WTC11 (cell line): ENCODE data around the gene TYRO3. TPM values are rescaled to one million over a fixed set of nuclear protein-coding genes. Genes with fewer than 3 reads are reported as not detected.

Experiments
- ATAC-seq: fragments of 200-7000 bp; cut with Tn5 transposase; 2 replicates; pipeline ENCODE4 v1.10.0; 2021; ENCODE audit warnings: mild to moderate bottlenecking, moderate library complexity
- CTCF ChIA-PET: fragments of 300-600 bp; sonication (Branson Sonifier 250); formaldehyde crosslinking; loops from one replicate; lab custom pipeline; 2021; ENCODE audit warnings: antibody characterized with exemption; lab: Charles Lee
- POLR2A ChIA-PET: fragments of 350-600 bp; sonication (Branson Sonifier 250); formaldehyde crosslinking; loops from one replicate; lab custom pipeline; 2021; ENCODE audit warnings: antibody characterized with exemption; lab: Charles Lee
- DNase-seq: peaks from one replicate; pipeline ENCODE4 v3.0.0; 2021; ENCODE audit warnings: low spot score
- H3K27ac Mint-ChIP-seq: 2 replicates; pipeline ENCODE4 v1.8.0; 2021; ENCODE audit warnings: mixed read lengths
- H3K27me3 Mint-ChIP-seq: 2 replicates; pipeline ENCODE4 v1.8.0; 2021; ENCODE audit warnings: low read depth, mild to moderate bottlenecking, moderate library complexity, mixed read lengths
- H3K36me3 Mint-ChIP-seq: 2 replicates; pipeline ENCODE4 v1.8.0; 2021; ENCODE audit warnings: mixed read lengths
- H3K4me1 Mint-ChIP-seq: 2 replicates; pipeline ENCODE4 v1.8.0; 2022; ENCODE audit warnings: mixed read lengths
- H3K4me3 Mint-ChIP-seq: 2 replicates; pipeline ENCODE4 v1.8.0; 2021; ENCODE audit warnings: mild to moderate bottlenecking, moderate library complexity, mixed read lengths
- H3K9me3 Mint-ChIP-seq: 2 replicates; pipeline ENCODE4 v1.8.0; 2021; ENCODE audit warnings: mixed read lengths
- ELF4 ChIP-seq: sonication (generic); formaldehyde crosslinking; IDR thresholded peaks from 2 replicates; pipeline ENCODE4 v1.8.1; 2022; ENCODE audit warnings: low read depth, mild to moderate bottlenecking, moderate library complexity, missing genetic modification reagents
- EMX1 ChIP-seq: fragments of 250-450 bp; sonication (Bioruptor Pico); IDR thresholded peaks from 2 replicates; pipeline ENCODE4 v1.8.0; 2021; ENCODE audit warnings: mild to moderate bottlenecking
- ESRRA ChIP-seq: sonication (generic); formaldehyde crosslinking; IDR thresholded peaks from 2 replicates; pipeline ENCODE4 v1.8.1; 2022; ENCODE audit warnings: mild to moderate bottlenecking, missing genetic modification reagents, borderline replicate concordance
- GABPB1 ChIP-seq: sonication (generic); formaldehyde crosslinking; IDR thresholded peaks from 2 replicates; pipeline ENCODE4 v1.8.1; 2023; ENCODE audit warnings: mild to moderate bottlenecking, missing genetic modification reagents
- GRHL2 ChIP-seq: fragments of 250-450 bp; sonication (Bioruptor Pico); IDR thresholded peaks from 2 replicates; pipeline ENCODE4 v1.8.0; 2022; ENCODE audit warnings: mild to moderate bottlenecking, moderate library complexity; ENCODE audit not compliant: insufficient replicate concordance, severe bottlenecking
- JAZF1 ChIP-seq: fragments of 250-450 bp; sonication (Bioruptor Pico); IDR thresholded peaks from 2 replicates; pipeline ENCODE4 v1.9.0; 2021; ENCODE audit warnings: moderate library complexity, mild to moderate bottlenecking, inconsistent platforms
- NR2C2 ChIP-seq: sonication (generic); formaldehyde crosslinking; IDR thresholded peaks from 2 replicates; pipeline ENCODE4 v1.8.0; 2022; ENCODE audit warnings: mild to moderate bottlenecking, missing genetic modification reagents
- SMAD4 ChIP-seq: sonication (generic); formaldehyde crosslinking; IDR thresholded peaks from 2 replicates; pipeline ENCODE4 v1.8.0; 2022; ENCODE audit warnings: mild to moderate bottlenecking, missing genetic modification reagents
- ZNF263 ChIP-seq: sonication (generic); formaldehyde crosslinking; IDR thresholded peaks from 2 replicates; pipeline ENCODE4 v1.8.1; 2022; ENCODE audit warnings: low read depth, mild to moderate bottlenecking, moderate library complexity, missing genetic modification reagents
- ZNF317 ChIP-seq: sonication (generic); formaldehyde crosslinking; IDR thresholded peaks from 2 replicates; pipeline ENCODE4 v1.8.1; 2023; ENCODE audit warnings: low read depth, mild to moderate bottlenecking, moderate library complexity, missing genetic modification reagents, borderline replicate concordance
- ZNF671 ChIP-seq: fragments of 250-450 bp; sonication (Bioruptor Pico); IDR thresholded peaks from 2 replicates; pipeline ENCODE4 v1.8.0; 2021; ENCODE audit warnings: mild to moderate bottlenecking
- total RNA-seq: library from RNA; stranded (reverse); gene quantifications from 3 replicates; pipeline ENCODE4 v1.2.3, GENCODE V29; 2021
- TF ChIP-seq, protein P1 (sequence below): sonication (generic); formaldehyde crosslinking; conservative IDR thresholded peaks from 2 replicates; pipeline ENCODE4 v1.8.1; 2023; ENCODE audit warnings: mild to moderate bottlenecking, low read depth, missing genetic modification reagents, moderate library complexity
- TF ChIP-seq, protein P2 (sequence below): sonication (generic); formaldehyde crosslinking; IDR thresholded peaks from 2 replicates; pipeline ENCODE4 v1.8.1; 2022; ENCODE audit warnings: low read depth, mild to moderate bottlenecking, moderate library complexity, missing genetic modification reagents, borderline replicate concordance
- TF ChIP-seq, protein P3 (sequence below): sonication (generic); formaldehyde crosslinking; IDR thresholded peaks from 2 replicates; pipeline ENCODE4 v1.8.0; 2023; ENCODE audit warnings: missing genetic modification reagents
- TF ChIP-seq, protein P4 (sequence below): sonication (generic); formaldehyde crosslinking; IDR thresholded peaks from 2 replicates; pipeline ENCODE4 v1.8.1; 2022; ENCODE audit warnings: mild to moderate bottlenecking, missing genetic modification reagents, moderate library complexity, borderline replicate concordance
- TF ChIP-seq, protein P5 (sequence below): fragments of 250-450 bp; sonication (Bioruptor Pico); IDR thresholded peaks from 2 replicates; pipeline ENCODE4 v1.9.0; 2021; ENCODE audit warnings: moderate library complexity, mild to moderate bottlenecking, inconsistent platforms, borderline replicate concordance
- TF ChIP-seq, protein P6 (sequence below): sonication (generic); formaldehyde crosslinking; IDR thresholded peaks from 2 replicates; pipeline ENCODE4 v1.8.0; 2022; ENCODE audit warnings: mild to moderate bottlenecking, missing genetic modification reagents

Gene TYRO3
- total RNA-seq, 1 experiment from 2014 or later: 87.9 TPM

DNA sequence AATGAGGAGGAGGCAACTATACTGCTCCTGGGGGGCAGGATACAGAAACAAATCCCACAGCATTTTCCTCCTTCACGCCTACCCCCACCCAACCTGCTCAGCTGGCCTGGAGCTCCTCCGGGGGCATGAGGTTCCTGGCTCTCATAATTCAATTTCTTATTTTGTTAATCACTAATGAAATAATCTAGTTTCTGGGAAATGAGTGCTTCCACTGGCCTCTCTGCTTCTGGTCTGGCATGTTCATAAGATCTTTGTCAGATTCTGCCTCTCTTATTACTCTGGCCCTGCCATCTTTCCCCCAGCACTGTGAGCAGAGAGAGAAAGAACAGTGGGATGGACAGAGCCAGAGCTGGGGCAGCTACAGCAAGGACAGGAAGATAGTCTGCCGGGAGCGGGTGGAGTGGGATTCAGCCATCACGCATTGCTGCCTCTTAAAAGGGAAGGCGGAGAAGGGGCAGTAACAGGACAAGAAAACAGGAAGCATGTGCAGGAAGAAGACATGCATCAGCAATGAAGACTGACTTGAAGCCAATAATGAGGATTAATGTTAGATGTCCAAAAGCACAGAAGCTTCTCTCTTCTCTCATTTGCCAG is 28.6 kb upstream of the TYRO3 start:
- H3K27me3 Mint-ChIP-seq: no peaks in the 10 kb centered on the region
- no peak for DNase-seq
- CTCF ChIA-PET: no interaction called here
- no peak for ATAC-seq
- no peak overlapping the region for H3K4me3 Mint-ChIP-seq
- no peak overlapping the region for H3K27ac Mint-ChIP-seq
- no peaks in the 10 kb centered on the region for H3K9me3 Mint-ChIP-seq
- TF ChIP-seq, protein P1, sequence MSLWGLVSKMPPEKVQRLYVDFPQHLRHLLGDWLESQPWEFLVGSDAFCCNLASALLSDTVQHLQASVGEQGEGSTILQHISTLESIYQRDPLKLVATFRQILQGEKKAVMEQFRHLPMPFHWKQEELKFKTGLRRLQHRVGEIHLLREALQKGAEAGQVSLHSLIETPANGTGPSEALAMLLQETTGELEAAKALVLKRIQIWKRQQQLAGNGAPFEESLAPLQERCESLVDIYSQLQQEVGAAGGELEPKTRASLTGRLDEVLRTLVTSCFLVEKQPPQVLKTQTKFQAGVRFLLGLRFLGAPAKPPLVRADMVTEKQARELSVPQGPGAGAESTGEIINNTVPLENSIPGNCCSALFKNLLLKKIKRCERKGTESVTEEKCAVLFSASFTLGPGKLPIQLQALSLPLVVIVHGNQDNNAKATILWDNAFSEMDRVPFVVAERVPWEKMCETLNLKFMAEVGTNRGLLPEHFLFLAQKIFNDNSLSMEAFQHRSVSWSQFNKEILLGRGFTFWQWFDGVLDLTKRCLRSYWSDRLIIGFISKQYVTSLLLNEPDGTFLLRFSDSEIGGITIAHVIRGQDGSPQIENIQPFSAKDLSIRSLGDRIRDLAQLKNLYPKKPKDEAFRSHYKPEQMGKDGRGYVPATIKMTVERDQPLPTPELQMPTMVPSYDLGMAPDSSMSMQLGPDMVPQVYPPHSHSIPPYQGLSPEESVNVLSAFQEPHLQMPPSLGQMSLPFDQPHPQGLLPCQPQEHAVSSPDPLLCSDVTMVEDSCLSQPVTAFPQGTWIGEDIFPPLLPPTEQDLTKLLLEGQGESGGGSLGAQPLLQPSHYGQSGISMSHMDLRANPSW (CRISPR knock-in tag): no peak
- no peak for TF ChIP-seq ZNF263 (CRISPR knock-in tag)
- no peak for TF ChIP-seq GRHL2 (CRISPR knock-in tag)
- TF ChIP-seq, protein P2, sequence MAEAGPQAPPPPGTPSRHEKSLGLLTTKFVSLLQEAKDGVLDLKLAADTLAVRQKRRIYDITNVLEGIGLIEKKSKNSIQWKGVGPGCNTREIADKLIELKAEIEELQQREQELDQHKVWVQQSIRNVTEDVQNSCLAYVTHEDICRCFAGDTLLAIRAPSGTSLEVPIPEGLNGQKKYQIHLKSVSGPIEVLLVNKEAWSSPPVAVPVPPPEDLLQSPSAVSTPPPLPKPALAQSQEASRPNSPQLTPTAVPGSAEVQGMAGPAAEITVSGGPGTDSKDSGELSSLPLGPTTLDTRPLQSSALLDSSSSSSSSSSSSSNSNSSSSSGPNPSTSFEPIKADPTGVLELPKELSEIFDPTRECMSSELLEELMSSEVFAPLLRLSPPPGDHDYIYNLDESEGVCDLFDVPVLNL (CRISPR knock-in tag): no peak
- TF ChIP-seq, protein P3, sequence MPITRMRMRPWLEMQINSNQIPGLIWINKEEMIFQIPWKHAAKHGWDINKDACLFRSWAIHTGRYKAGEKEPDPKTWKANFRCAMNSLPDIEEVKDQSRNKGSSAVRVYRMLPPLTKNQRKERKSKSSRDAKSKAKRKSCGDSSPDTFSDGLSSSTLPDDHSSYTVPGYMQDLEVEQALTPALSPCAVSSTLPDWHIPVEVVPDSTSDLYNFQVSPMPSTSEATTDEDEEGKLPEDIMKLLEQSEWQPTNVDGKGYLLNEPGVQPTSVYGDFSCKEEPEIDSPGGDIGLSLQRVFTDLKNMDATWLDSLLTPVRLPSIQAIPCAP: no peak
- TF ChIP-seq ZNF317: no peak
- TF ChIP-seq, protein P4, sequence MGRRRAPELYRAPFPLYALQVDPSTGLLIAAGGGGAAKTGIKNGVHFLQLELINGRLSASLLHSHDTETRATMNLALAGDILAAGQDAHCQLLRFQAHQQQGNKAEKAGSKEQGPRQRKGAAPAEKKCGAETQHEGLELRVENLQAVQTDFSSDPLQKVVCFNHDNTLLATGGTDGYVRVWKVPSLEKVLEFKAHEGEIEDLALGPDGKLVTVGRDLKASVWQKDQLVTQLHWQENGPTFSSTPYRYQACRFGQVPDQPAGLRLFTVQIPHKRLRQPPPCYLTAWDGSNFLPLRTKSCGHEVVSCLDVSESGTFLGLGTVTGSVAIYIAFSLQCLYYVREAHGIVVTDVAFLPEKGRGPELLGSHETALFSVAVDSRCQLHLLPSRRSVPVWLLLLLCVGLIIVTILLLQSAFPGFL (CRISPR knock-in tag): no peak
- no peak for TF ChIP-seq JAZF1 (CRISPR knock-in tag)
- no peak for TF ChIP-seq ZNF671 (CRISPR knock-in tag)
- TF ChIP-seq ESRRA (CRISPR knock-in tag): no peak
- TF ChIP-seq, protein P5, sequence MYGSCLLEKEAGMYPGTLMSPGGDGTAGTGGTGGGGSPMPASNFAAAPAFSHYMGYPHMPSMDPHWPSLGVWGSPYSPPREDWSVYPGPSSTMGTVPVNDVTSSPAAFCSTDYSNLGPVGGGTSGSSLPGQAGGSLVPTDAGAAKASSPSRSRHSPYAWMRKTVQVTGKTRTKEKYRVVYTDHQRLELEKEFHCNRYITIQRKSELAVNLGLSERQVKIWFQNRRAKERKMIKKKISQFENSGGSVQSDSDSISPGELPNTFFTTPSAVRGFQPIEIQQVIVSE: no peak
- TF ChIP-seq ELF4: no peak
- no peak for TF ChIP-seq SMAD4
- TF ChIP-seq GABPB1 (CRISPR knock-in tag): no peak
- TF ChIP-seq EMX1 (CRISPR knock-in tag): no peak
- POLR2A ChIA-PET: interaction anchor here (0.5 to 1.9 kb wide), 2 partner anchors 10 to 13 kb away, joined by 3 to 4 read pairs; partner anchors contain the start of gene RPAP1
- H3K36me3 Mint-ChIP-seq: peaks cover 63% of the 10 kb centered on the region
- H3K4me1 Mint-ChIP-seq: no peaks in the 10 kb centered on the region

DNA sequence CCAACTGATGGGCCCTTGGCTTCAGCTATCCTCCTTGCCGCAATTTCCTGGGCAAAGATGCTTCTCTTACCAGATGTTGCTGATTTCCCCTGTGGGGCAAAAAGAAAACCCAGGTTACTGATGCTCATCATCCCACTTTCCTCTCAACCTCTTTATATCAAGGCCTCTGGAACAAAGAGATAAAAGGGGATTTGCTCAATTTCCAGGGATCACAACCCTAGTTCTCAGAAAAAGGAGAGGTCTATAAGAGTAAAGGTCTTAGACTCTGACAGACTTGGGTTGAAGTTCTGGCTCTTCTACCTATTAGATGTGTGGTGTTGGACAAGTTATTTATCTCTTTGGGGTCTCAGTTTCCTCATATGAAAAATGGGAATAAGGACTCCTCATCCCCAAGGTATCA is 23.5 kb upstream of the TYRO3 start:
- Mint-ChIP-seq H3K27ac (no peak overlapping the region), H3K9me3 (no peaks in the 10 kb centered on the region), H3K4me1 (no peaks in the 10 kb centered on the region), H3K27me3 (no peaks in the 10 kb centered on the region), H3K4me3 (no peak overlapping the region)
- POLR2A ChIA-PET: no interaction called here
- CTCF ChIA-PET: no interaction called here
- no peak for DNase-seq
- TF ChIP-seq, protein P6, sequence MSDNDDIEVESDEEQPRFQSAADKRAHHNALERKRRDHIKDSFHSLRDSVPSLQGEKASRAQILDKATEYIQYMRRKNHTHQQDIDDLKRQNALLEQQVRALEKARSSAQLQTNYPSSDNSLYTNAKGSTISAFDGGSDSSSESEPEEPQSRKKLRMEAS (CRISPR knock-in tag): no peak
- no peak for TF ChIP-seq NR2C2
- TF ChIP-seq, all 79 proteins: peak for 0
- no peak for ATAC-seq
- H3K36me3 Mint-ChIP-seq: peaks cover 42% of the 10 kb centered on the region
